ENCODE results near the gene USP21. TPM values are rescaled to one million over a fixed set of nuclear protein-coding genes. Genes with fewer than 3 reads are reported as not detected.

The USP21 gene
- total and polyA plus RNA-seq, 2 of the 8 experiments (the other 6 are each of a cell fraction or from before 2014, with no cell fraction given), result 23.9 to 36.3 TPM

- TF ChIP-seq POLR2A (IDR thresholded peaks at IDR 0.05; ENCODE audit: control extremely low read depth in 1 of 2, low read depth in 2 of 2, low read length in 2 of 2) (peak; percentile 89 to 97), BRCA1 (IDR thresholded peaks at IDR 0.05; ENCODE audit: low read depth, low read length) (no peak), RNF2 (IDR thresholded peaks at IDR 0.05; ENCODE audit: borderline replicate concordance, low read depth, low read length, missing control alignments, poor library complexity, severe bottlenecking) (no peak), CEBPB (IDR thresholded peaks at IDR 0.05; ENCODE audit: low read depth, low read length) (no peak), TEAD4 (IDR thresholded peaks at IDR 0.05; ENCODE audit: low read depth, low read length) (no peak), ASH2L (IDR thresholded peaks at IDR 0.05; ENCODE audit: low read length) (peak; percentile 94), GTF2F1 (IDR thresholded peaks at IDR 0.05; ENCODE audit: borderline replicate concordance, low read depth, low read length) (no peak), CREB1 (IDR thresholded peaks at IDR 0.05) (peak; percentile 86), KDM5A (IDR thresholded peaks at IDR 0.05; ENCODE audit: low read length) (no peak), TAF7 (optimal IDR thresholded peaks at IDR 0.05; ENCODE audit: borderline replicate concordance, low read depth, low read length) (no peak)
- TF ChIP-seq, protein P1, sequence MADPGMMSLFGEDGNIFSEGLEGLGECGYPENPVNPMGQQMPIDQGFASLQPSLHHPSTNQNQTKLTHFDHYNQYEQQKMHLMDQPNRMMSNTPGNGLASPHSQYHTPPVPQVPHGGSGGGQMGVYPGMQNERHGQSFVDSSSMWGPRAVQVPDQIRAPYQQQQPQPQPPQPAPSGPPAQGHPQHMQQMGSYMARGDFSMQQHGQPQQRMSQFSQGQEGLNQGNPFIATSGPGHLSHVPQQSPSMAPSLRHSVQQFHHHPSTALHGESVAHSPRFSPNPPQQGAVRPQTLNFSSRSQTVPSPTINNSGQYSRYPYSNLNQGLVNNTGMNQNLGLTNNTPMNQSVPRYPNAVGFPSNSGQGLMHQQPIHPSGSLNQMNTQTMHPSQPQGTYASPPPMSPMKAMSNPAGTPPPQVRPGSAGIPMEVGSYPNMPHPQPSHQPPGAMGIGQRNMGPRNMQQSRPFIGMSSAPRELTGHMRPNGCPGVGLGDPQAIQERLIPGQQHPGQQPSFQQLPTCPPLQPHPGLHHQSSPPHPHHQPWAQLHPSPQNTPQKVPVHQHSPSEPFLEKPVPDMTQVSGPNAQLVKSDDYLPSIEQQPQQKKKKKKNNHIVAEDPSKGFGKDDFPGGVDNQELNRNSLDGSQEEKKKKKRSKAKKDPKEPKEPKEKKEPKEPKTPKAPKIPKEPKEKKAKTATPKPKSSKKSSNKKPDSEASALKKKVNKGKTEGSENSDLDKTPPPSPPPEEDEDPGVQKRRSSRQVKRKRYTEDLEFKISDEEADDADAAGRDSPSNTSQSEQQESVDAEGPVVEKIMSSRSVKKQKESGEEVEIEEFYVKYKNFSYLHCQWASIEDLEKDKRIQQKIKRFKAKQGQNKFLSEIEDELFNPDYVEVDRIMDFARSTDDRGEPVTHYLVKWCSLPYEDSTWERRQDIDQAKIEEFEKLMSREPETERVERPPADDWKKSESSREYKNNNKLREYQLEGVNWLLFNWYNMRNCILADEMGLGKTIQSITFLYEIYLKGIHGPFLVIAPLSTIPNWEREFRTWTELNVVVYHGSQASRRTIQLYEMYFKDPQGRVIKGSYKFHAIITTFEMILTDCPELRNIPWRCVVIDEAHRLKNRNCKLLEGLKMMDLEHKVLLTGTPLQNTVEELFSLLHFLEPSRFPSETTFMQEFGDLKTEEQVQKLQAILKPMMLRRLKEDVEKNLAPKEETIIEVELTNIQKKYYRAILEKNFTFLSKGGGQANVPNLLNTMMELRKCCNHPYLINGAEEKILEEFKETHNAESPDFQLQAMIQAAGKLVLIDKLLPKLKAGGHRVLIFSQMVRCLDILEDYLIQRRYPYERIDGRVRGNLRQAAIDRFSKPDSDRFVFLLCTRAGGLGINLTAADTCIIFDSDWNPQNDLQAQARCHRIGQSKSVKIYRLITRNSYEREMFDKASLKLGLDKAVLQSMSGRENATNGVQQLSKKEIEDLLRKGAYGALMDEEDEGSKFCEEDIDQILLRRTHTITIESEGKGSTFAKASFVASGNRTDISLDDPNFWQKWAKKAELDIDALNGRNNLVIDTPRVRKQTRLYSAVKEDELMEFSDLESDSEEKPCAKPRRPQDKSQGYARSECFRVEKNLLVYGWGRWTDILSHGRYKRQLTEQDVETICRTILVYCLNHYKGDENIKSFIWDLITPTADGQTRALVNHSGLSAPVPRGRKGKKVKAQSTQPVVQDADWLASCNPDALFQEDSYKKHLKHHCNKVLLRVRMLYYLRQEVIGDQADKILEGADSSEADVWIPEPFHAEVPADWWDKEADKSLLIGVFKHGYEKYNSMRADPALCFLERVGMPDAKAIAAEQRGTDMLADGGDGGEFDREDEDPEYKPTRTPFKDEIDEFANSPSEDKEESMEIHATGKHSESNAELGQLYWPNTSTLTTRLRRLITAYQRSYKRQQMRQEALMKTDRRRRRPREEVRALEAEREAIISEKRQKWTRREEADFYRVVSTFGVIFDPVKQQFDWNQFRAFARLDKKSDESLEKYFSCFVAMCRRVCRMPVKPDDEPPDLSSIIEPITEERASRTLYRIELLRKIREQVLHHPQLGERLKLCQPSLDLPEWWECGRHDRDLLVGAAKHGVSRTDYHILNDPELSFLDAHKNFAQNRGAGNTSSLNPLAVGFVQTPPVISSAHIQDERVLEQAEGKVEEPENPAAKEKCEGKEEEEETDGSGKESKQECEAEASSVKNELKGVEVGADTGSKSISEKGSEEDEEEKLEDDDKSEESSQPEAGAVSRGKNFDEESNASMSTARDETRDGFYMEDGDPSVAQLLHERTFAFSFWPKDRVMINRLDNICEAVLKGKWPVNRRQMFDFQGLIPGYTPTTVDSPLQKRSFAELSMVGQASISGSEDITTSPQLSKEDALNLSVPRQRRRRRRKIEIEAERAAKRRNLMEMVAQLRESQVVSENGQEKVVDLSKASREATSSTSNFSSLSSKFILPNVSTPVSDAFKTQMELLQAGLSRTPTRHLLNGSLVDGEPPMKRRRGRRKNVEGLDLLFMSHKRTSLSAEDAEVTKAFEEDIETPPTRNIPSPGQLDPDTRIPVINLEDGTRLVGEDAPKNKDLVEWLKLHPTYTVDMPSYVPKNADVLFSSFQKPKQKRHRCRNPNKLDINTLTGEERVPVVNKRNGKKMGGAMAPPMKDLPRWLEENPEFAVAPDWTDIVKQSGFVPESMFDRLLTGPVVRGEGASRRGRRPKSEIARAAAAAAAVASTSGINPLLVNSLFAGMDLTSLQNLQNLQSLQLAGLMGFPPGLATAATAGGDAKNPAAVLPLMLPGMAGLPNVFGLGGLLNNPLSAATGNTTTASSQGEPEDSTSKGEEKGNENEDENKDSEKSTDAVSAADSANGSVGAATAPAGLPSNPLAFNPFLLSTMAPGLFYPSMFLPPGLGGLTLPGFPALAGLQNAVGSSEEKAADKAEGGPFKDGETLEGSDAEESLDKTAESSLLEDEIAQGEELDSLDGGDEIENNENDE (IDR thresholded peaks at IDR 0.05; ENCODE audit: insufficient replicate concordance, low read length), result no peak
Measured at GRCh38 chr1:161177112-161177935, 18.0 kb downstream of the USP21 start, which contains the start of gene B4GALT3 (continued).
